Immature natural killer cell (primary cell): ENCODE results near the gene MRPL52. TPM values are rescaled to one million over a fixed set of nuclear protein-coding genes. Genes with fewer than 3 reads are reported as not detected.

ENCODE experiments used
- DNase-seq, 3 donors: peaks; one replicate each; pipeline ENCODE4 v3.0.0; 2022; ENCODE audit warnings: mixed read lengths in 1 of 3
- H3K27ac Mint-ChIP-seq, 6 donors: one replicate each; pipeline ENCODE4 v1.8.0; 2020; ENCODE audit warnings: mixed read lengths in 6 of 6, mild to moderate bottlenecking in 5 of 6, inconsistent platforms in 4 of 6, moderate library complexity in 3 of 6
- H3K27me3 Mint-ChIP-seq, 3 donors: one replicate each; pipeline ENCODE4 v1.8.0; 2020 to 2021; ENCODE audit warnings: low read depth in 3 of 3, mild to moderate bottlenecking in 3 of 3, mixed read lengths in 3 of 3, moderate library complexity in 3 of 3, inconsistent platforms in 1 of 3
- H3K36me3 Mint-ChIP-seq, 3 donors: one replicate each; pipeline ENCODE4 v1.8.0; 2020; ENCODE audit warnings: mixed read lengths in 3 of 3, inconsistent platforms in 2 of 3, mild to moderate bottlenecking in 2 of 3
- H3K4me1 Mint-ChIP-seq, 2 donors: one replicate each; pipeline ENCODE4 v1.8.0; 2020; ENCODE audit warnings: inconsistent platforms in 2 of 2, mild to moderate bottlenecking in 2 of 2, mixed read lengths in 2 of 2, moderate library complexity in 1 of 2
- H3K4me3 Mint-ChIP-seq, 5 donors: one replicate each; pipeline ENCODE4 v1.8.0; 2020; ENCODE audit warnings: mild to moderate bottlenecking in 5 of 5, mixed read lengths in 5 of 5, inconsistent platforms in 3 of 5, moderate library complexity in 3 of 5
- H3K9me3 Mint-ChIP-seq, 6 donors: one replicate each; pipeline ENCODE4 v1.8.0; 2020; ENCODE audit warnings: mild to moderate bottlenecking in 6 of 6, mixed read lengths in 6 of 6, inconsistent platforms in 4 of 6, moderate library complexity in 3 of 6
- polyA plus RNA-seq, 3 donors: library from polyadenylated mRNA; unstranded; fragments of 300-500 nt; fragmentation: Illumina TruSeq; gene quantifications; one replicate each; pipeline ENCODE4 v1.2.3, GENCODE V29; 2021

The MRPL52 gene
- polyA plus RNA-seq, 3 donors from 2014 or later = 56.8 to 188 (median 147) TPM

DNA sequence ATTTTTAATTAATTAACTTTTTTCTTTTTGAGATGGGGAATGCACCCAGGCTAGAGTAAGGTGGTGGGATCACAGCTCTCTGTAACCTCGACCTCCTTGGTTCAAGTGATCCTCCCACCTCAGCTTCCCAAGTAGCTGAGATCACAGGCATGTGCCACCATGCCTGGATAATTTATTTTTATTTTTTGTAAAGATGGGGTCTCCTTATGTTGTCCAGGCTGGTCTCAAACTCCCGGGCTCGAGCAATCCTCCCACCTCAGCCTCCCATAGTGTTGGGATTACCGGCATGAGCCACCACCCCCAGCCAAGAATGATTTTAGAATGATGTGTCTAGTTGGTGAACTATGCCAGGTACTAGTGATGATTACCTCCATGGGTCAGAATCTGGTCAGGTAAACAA is 35.3 kb downstream of the MRPL52 start:
- no peaks in the 10 kb centered on the region for H3K9me3 Mint-ChIP-seq
- peaks cover 8 to 20% (median 20%) of the 10 kb centered on the region in 3 donors for H3K27me3 Mint-ChIP-seq
- peaks cover 0 to 4% (median 0%) of the 10 kb centered on the region in 3 donors for H3K36me3 Mint-ChIP-seq
- no peak for DNase-seq
- H3K4me3 Mint-ChIP-seq = no peak overlapping the region
- no peak overlapping the region for H3K27ac Mint-ChIP-seq
- H3K4me1 Mint-ChIP-seq = no peaks in the 10 kb centered on the region

- DNase-seq = no peak
- Mint-ChIP-seq H3K36me3 (peaks cover 0 to 4% (median 0%) of the 10 kb centered on the region in 3 donors), H3K4me1 (peaks cover 4 to 5% of the 10 kb centered on the region in 2 donors), H3K9me3 (no peaks in the 10 kb centered on the region), H3K4me3 (no peak overlapping the region), H3K27me3 (peaks cover 8 to 19% (median 17%) of the 10 kb centered on the region in 3 donors), H3K27ac (no peak overlapping the region)
Measured at GRCh38 chr14:22865424-22866405, 36.0 kb downstream of the MRPL52 start.

GRCh38 chr14:22866874-22867273 is 37.2 kb downstream of the MRPL52 start:
- Mint-ChIP-seq H3K27ac (no peak overlapping the region), H3K9me3 (no peaks in the 10 kb centered on the region), H3K27me3 (peaks cover 4 to 13% (median 10%) of the 10 kb centered on the region in 3 donors), H3K4me1 (peaks cover 11 to 12% of the 10 kb centered on the region in 2 donors), H3K36me3 (peaks cover 0 to 4% (median 0%) of the 10 kb centered on the region in 3 donors), H3K4me3 (no peak overlapping the region)
- DNase-seq = no peak

- Mint-ChIP-seq H3K9me3 (no peaks in the 10 kb centered on the region), H3K27me3 (peaks cover 2 to 3% (median 2%) of the 10 kb centered on the region in 3 donors), H3K36me3 (peaks cover under 1 to 16% (median 10%) of the 10 kb centered on the region in 3 donors), H3K4me1 (peaks cover 31 to 35% of the 10 kb centered on the region in 2 donors), H3K27ac (peak overlapping the region; percentile 95 to 100 (median 98)), H3K4me3 (peak overlapping the region; percentile 91 to 99 (median 96))
- no peak for DNase-seq
Measured at GRCh38 chr14:22870811-22871223, 41.1 kb downstream of the MRPL52 start.

DNA sequence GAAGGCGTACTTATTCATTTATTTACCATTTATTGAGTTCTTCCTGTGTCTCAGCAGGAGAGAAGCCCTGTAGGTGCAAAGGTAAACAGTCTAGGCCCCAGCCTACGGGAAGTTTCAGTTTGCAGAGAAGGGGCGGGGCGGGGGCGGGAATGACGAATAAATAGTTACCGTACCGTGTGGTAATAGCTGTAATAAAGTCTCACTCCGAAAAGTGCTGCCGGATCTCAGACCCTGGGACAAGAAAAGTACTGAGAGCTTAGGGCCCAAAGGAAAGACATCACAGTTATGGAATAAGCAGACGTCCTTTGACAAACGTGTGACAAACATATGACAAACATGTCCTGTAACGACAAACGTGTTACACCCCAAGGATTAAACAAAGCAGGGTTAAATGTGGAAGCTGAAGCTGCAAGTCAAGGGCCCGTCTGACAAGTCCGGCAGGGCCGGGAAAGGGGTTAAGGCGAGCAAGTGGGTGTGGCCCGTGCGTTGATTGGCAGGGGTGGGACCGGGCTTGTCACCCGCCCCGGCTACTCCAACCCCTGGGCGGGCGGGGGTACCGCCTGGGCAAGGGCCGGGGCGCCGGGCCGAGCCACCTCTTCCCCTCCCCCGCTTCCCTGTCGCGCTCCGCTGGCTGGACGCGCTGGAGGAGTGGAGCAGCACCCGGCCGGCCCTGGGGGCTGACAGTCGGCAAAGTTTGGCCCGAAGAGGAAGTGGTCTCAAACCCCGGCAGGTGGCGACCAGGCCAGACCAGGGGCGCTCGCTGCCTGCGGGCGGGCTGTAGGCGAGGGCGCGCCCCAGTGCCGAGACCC is 41.7 kb downstream of the MRPL52 start, which contains the start of gene LRP10:
LRP10 (plus strand) TSS at position 517 of the 809 bp plus-strand sequence. CDS start 564 bp downstream, outside the sequence.
- DNase-seq = peak; percentile 80 to 81 (median 81)
- no peaks in the 10 kb centered on the region for H3K9me3 Mint-ChIP-seq
- H3K4me3 Mint-ChIP-seq = peak within 1 kb of the TSS; percentile 91 to 99 (median 96)
- peaks cover 3 to 22% (median 13%) of the 10 kb centered on the region in 3 donors for H3K36me3 Mint-ChIP-seq
- peak within 1 kb of the TSS; percentile 95 to 100 (median 98) for H3K27ac Mint-ChIP-seq
- peaks cover 36 to 40% of the 10 kb centered on the region in 2 donors for H3K4me1 Mint-ChIP-seq
- peaks cover 0 to 5% (median 2%) of the 10 kb centered on the region in 3 donors for H3K27me3 Mint-ChIP-seq

DNA sequence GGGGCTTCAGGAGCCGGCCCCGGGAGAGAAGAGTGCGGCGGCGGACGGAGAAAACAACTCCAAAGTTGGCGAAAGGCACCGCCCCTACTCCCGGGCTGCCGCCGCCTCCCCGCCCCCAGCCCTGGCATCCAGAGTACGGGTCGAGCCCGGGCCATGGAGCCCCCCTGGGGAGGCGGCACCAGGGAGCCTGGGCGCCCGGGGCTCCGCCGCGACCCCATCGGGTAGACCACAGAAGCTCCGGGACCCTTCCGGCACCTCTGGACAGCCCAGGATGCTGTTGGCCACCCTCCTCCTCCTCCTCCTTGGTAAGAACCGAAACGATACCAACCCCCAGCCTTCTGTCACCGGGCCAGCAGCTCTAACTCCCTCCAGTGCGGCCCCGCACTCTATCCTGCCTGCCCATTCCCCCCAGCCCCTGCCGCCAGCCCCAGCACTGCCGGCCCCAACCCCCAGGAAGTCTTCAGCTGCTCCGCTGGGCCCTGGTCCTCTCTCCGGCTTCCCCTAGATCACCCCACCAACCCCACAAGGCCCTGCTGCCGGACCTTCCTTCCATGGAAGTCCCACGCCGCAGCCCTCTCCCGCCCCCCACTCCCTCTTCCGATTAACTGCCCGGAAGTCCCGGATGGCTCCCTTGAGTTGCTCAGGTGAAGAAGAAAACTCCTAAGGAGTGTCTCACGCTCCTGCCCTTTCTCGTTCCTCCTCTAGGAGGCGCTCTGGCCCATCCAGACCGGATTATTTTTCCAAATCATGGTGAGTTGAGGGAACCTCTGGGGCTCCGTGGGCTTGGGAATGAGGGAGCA is 42.5 kb downstream of the MRPL52 start:
- Mint-ChIP-seq H3K4me3 (peak overlapping the region; percentile 91 to 99 (median 96)), H3K27me3 (peaks cover 0 to 3% (median 2%) of the 10 kb centered on the region in 3 donors)
- peak; percentile 66 to 69 (median 67) for DNase-seq

GRCh38 chr14:22872833-22873520 is 43.3 kb downstream of the MRPL52 start:
- Mint-ChIP-seq H3K9me3 (no peaks in the 10 kb centered on the region), H3K4me1 (peaks cover 36 to 40% of the 10 kb centered on the region in 2 donors), H3K4me3 (peak overlapping the region; percentile 81 to 97 (median 90)), H3K27me3 (peaks cover 0 to 3% (median 2%) of the 10 kb centered on the region in 3 donors), H3K27ac (peak overlapping the region; percentile 75 to 99 (median 91)), H3K36me3 (peaks cover 5 to 29% (median 18%) of the 10 kb centered on the region in 3 donors)
- DNase-seq = no peak

More for the DNA sequence above, 42.5 kb downstream of the MRPL52 start:
- Mint-ChIP-seq H3K36me3 (peaks cover 3 to 24% (median 13%) of the 10 kb centered on the region in 3 donors), H3K27ac (peak overlapping the region; percentile 90 to 100 (median 96)), H3K4me1 (peaks cover 36 to 40% of the 10 kb centered on the region in 2 donors), H3K9me3 (no peaks in the 10 kb centered on the region)

GRCh38 chr14:22875003-22875747 is 45.5 kb downstream of the MRPL52 start:
- H3K9me3 Mint-ChIP-seq = no peaks in the 10 kb centered on the region
- peaks cover 11 to 42% (median 25%) of the 10 kb centered on the region in 3 donors for H3K36me3 Mint-ChIP-seq
- H3K4me3 Mint-ChIP-seq = no peak overlapping the region
- H3K27me3 Mint-ChIP-seq = peaks cover 2 to 3% (median 3%) of the 10 kb centered on the region in 3 donors
- no peak overlapping the region for H3K27ac Mint-ChIP-seq
- no peak for DNase-seq
- H3K4me1 Mint-ChIP-seq = peaks cover 36 to 43% of the 10 kb centered on the region in 2 donors

GRCh38 chr14:22875748-22876319 is 46.1 kb downstream of the MRPL52 start:
- DNase-seq = no peak
- peaks cover 11 to 42% (median 25%) of the 10 kb centered on the region in 3 donors for H3K36me3 Mint-ChIP-seq
- no peaks in the 10 kb centered on the region for H3K9me3 Mint-ChIP-seq

DNA sequence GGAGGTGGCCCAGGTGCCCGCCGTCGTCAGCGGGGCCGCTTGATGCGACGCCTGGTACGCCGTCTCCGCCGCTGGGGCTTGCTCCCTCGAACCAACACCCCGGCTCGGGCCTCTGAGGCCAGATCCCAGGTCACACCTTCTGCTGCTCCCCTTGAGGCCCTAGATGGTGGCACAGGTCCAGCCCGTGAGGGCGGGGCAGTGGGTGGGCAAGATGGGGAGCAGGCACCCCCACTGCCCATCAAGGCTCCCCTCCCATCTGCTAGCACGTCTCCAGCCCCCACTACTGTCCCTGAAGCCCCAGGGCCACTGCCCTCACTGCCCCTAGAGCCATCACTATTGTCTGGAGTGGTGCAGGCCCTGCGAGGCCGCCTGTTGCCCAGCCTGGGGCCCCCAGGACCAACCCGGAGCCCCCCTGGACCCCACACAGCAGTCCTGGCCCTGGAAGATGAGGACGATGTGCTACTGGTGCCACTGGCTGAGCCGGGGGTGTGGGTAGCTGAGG is 47.4 kb downstream of the MRPL52 start:
- Mint-ChIP-seq H3K27ac (no peak overlapping the region), H3K36me3 (peaks cover 11 to 42% (median 25%) of the 10 kb centered on the region in 3 donors), H3K4me3 (no peak overlapping the region), H3K27me3 (peaks cover 3% of the 10 kb centered on the region in 3 donors), H3K9me3 (no peaks in the 10 kb centered on the region), H3K4me1 (peaks cover 24 to 38% of the 10 kb centered on the region in 2 donors)
- DNase-seq = no peak

More at GRCh38 chr14:22875748-22876319, 46.1 kb downstream of the MRPL52 start:
- H3K27me3 Mint-ChIP-seq = peaks cover 2 to 3% (median 3%) of the 10 kb centered on the region in 3 donors
- H3K4me1 Mint-ChIP-seq = peaks cover 30 to 38% of the 10 kb centered on the region in 2 donors
- peak overlapping the region in 2 of 5 donors; percentile 11 to 49 for H3K4me3 Mint-ChIP-seq
- H3K27ac Mint-ChIP-seq = peak overlapping the region in 3 of 6 donors; percentile 6 to 69 (median 49)
